NCI-H460 (cell line): ENCODE data around the gene CD200. TPM values are rescaled to one million over a fixed set of nuclear protein-coding genes. Genes with fewer than 3 reads are reported as not detected.
"Not testable (repeated sequence)": the region's sequence is repeated elsewhere in the genome, so short reads cannot be mapped to it uniquely, and the experiment has no call there.

Experiments
- DNase-seq: peaks from one replicate; pipeline ENCODE4 v3.0.0-alpha.2; 2016; ENCODE audit warnings: low read depth; ENCODE audit errors: extremely low read depth
- total RNA-seq: library from RNA; depleted of rRNA; stranded (reverse); fragments of >200 nt; shearing (Covaris generic); gene quantifications from 2 replicates; pipeline ENCODE4 v1.2.3, GENCODE V29; 2014

Gene CD200
- total RNA-seq, 1 experiment from 2014 or later, result not detected

DNA sequence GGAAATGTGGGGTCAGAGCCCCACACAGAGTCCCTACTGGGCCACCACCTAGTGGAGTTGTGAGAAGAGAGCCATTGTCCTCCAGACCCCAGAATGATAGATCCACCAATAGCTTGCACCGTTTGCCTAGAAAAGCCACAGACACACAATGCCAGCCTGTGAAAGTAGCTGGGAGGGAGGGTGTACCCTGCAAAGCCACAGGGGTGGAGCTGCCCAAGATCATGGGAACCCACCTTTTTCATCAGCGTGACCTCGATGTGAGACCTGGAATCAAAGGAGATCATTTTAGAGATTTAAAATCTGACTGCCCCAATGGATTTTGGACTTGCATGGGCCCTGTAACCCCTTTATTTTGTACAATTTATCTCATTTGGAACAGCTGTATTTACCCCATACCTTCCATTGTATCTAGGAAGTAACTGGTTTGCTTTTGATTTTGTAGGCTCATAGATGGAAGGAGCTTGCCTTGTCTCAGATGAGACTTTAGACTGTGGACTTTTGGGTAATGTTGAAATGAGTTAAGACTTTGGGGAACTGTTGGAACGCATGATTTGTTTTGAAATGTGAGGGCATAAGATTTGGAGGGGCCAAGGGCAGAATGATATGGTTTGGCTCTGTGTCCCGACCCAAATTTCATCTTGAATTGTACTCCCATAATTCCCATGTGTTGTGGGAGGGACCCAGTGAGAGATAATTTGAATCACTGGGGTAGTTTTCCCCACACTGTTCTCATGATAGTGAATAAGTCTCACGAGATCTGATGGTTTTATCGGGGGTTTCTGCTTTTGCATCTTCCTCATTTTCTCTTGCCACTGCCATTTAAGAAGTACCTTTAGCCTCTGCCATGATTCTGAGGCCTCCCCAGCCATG, 49.0 kb downstream of the CD200 start:
- no peak for DNase-seq

DNA sequence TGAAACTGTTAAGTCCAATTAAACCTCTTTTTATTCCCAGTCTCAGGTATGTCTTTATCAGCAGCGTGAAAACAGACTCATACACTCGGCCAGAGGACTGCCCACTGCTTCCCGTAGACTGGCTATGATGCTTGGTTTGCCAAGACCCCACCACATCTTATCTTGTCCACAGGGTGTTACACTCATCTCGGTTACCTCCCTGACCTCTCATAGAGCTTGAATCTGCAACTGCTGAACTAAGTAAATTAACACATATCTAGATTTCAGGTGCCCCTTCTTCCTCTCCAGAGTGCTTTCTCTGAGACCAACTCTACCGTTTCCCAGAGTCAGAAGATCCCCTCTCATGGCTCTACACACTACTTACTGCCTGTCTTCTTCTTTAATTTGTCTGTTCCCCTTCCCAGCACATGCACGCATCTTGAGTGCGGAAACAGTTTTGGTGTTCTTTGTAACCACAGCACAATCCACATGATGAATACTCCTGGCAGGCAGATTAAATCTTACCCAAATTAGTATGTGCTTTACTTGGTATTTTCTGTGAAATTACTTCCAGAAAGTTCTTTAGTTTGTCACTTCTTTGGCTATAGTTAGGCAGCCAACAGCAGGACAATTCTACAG, 49.7 kb downstream of the CD200 start:
- no peak for DNase-seq

DNA sequence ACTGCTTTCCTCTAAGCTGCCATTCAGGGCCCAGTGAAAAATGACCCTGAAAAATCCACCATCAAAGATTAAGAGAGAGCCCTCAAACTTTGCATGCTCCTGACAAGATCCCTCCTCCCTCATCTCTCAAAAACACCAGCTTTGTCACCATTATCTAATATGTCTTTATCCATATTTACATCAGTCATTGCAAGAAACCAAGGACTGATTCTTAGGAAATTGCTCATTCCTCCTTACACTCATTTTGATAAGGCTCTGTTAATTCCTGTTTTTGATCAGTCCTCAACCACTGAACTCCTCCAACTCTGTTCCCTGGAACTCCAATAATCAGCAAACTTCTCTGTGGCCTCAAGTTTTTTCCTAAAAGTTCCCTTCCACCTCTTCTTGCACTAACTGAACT, 51.8 kb downstream of the CD200 start:
- no peak for DNase-seq

DNA sequence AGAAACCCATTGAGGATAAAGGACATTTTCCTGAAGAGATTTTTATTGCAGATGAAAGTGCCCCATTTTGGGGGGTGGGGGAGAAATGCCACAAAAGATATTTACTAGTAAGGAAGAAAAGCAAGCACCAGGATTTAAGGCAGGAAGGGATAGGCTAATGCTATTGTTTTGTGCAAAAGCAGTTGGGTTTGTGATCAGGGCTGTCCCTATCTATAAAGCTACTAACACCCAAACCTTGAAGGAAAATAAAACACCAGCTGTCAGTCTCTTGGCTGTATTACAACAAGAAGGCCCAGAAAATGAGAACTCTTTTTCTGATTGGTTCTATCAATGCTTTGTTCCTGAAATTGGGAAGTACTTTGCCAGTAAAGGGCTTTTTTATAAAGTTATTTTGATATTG, 56.0 kb downstream of the CD200 start:
- no peak for DNase-seq

DNA sequence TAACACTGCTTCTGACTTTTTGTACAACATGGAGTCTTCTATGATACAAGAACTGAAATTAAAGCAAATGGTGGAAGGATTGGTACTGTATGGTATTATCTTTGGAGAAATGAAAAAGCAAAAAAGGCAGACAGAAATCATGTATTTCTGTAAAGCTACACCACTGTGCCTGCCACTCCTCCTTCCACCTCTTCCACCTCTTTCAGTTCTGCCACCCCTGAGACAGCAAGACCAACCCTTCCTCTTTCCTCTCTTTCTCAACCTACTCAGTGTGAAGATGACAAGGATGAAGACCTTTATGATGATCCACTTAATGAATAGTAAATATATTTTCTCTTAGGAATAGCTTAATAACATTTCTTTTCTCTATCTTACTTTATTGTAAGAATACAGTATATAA, 57.0 kb downstream of the CD200 start:
- DNase-seq, result no peak

DNA sequence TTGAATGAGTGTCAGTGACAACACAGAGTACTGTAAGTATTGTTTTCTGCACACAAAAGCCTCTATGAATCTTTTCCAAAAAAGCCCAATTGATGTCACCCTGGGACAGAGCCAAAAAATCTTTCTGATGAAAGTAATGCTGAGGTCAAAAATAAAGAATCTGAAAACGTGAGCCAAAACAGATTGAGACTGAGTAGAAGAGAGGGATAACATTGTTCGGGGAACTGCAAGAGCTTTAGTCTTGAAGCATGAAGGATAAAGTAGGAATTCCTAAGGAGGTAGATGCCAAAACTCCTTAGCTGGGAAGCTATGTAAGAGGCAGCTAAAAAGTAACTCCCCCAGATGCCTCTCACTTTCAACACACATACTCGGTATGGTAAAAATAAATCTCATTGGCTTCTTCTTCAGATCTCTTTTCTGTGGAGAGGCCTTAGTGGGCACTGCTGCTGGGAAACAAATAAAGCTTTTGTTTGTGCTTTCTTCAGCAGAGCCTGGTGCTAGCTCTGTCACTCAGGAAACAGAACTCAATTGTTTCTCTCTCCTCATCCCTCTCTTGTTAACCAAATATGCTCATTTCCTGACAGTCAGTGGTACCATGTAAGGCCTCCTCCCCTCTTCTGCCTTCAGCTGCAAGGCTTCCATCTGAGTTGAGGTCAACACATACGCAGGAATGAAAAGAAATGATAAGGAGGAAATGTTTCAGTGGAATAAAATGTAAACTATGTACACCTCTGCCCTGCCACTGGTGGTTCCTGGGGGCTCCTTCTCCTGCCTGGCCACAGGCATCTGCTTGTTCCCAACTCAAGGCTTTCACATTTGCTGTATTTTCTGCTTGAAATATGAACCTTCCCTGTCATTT, 58.1 kb downstream of the CD200 start:
- DNase-seq, result no peak

DNA sequence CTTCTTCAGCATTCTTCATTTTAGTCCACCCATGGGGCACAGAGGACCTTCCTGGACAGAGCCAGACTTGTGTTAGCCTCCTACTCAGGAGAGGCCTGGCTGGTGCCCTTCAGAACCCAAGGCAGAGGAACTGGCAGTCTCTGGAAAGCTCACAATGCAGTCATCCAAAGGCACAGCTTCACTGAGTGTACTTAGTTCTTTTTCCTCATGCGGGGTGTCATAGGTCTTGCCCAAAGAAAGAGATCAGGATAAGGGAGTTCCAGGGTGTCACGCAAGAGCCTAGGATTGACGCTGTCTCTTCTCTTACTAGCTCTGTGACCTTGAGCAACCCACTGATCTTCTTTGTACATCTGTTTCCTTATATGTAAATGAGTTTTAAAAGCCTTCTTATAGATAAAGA, 58.7 kb downstream of the CD200 start:
- DNase-seq, result no peak

DNA sequence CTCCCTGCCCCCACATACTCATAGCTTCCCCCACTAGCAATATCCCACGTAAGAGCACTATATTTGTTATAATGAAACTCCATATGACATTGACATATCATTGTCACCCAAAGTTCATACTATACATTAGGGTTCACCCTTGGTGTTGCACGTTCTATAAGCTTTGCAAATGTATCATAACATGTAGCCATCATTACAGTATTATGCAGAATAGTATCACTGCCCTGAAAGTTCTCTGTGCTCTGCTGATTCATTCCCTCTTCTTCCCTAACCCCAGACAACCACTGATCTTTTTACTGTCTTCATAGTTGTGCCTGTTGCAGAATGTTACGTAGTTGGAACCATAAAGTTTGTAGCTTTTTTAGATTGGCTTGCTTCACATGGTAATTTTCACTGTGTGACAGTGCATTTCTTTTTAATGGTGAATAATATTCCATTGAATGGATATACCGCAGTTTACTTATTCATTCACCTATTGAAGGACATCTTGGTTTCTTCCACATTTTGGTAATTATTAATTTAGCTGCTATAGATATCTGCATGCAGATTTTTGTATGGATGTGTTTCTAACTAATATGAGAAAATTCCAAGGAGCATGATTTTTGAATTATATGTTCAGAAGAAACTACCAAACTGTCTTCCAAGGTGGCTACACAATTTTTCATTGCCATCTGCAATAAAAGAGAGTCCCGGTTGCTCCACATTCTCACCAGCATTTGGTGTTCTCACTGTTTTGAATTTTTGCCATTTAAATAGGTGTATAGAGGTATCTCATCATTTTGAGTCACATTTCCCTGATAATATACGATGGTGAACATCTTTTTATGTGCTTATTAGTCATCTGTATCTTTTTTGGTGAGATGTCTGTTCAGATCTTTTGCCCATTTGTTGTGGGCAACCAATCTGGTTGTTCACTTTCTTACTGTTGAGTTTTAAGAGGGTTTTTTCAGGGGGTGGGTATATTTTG, 59.7 kb downstream of the CD200 start:
- no peak for DNase-seq

DNA sequence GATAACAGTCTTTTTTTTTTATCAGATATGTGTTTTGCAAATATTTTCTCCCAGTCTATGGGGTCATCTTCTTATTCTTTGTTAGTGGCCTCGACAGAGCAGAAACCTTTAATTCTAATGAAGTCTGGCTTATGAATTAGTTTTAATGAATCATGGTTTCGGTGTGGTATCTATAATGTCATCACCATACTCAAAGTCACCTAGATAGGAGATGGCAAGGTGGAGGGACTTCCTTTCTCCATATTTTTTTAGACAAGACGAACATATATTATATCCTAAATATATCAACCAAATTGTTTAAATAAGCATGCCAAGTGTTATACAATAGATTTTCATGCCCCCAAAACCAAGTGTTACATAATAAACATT, 60.4 kb downstream of the CD200 start:
- no peak for DNase-seq

DNA sequence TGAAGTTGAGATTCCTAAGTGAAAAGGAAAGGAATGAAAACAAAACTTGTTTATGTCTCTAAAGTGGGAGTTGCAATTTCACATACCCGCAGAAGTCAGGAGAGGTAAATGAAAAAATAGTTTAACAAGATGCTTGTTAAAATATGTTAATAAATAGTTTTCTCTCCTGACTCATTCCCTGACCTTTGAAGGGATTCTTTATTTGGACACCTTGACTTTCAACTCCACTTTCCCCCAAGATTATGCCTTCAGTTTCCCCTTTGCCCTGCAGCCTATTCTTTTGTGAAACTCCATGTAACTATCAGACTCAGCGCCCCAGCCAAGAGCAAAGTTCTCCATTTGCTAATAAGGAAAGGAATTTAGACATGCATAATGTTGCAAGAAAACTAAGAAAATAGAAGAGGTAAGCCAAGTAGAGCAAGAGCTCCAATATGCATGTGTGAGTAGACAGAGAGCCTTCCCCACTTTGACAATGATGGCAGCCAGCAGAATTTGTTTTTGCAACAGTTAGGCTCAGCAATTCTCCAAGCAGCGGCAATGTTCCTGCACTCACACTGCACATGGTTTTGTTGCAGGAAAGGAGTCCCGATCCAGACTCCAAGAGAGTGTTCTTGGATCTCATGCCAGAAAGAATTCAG, 61.2 kb downstream of the CD200 start:
- no peak for DNase-seq

DNA sequence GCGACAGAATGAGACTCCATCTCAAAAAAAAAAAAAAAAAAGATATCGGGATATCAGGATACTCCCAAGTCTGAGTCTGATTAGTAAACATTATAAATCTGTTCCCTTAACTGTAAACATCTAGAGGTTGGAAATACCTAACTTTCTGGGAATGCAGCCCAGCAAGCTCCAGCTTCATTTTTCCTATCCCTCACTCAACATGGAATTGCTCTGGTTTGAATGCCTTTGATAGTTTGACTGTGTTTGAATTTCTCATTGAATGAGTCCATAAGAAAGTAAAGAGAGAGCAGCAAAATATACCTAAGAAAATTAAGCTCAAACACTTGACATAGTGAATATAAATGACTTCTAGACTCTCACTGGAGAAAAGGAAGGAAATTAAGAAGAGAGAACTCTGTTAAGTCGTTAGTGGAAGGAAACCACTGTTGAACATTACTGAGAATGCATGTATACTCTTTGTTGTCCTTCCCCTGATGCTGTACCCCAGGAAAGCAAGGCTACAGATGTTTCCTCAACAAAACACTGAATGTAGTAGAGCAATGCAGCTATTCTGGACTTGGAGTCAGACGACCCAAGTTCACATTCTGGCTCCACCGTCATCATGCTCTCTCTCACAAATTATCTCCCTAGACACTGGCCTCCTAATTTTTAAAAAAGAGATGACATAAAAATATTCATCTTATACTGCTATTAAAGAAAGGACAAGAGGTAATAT, 62.4 kb downstream of the CD200 start:
- DNase-seq, result no peak

DNA sequence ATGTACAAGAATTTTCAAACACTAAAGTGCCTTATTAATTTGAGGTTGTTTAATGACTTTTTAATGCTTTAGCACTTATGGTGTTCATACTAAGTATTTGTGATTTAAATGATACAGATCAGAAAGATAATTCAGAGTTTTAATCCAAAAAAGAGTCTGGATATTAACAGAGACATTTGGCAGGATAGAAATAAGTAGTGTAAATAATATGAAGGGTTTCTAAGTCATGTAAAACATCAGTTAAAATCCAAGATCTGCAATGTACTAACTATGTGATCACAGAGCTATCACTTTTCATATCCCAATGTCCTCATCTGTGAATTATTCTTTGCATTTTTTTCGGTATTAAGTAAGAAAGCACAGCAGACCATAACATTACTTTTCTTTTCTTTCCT, 62.9 kb downstream of the CD200 start:
- DNase-seq, result no peak

DNA sequence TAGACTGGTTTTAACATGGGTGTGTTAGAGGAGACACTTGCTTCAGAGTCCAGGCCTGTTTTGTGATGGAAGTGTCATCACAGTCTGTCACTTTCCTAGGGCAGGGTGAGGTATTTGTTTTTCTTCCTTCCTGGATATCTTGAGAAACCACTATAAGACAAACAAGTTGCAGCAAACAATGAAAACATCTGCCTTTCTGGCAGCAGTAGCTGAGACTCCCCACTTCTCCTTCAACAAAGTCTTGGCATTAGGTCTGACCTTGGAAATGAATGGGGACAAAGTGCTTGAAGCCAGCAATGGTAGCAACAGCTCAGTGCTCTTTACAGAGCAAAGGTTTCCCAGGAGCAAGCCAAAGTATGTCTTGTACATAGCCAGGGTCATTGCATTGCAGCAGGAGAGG, 64.6 kb downstream of the CD200 start:
- no peak for DNase-seq

DNA sequence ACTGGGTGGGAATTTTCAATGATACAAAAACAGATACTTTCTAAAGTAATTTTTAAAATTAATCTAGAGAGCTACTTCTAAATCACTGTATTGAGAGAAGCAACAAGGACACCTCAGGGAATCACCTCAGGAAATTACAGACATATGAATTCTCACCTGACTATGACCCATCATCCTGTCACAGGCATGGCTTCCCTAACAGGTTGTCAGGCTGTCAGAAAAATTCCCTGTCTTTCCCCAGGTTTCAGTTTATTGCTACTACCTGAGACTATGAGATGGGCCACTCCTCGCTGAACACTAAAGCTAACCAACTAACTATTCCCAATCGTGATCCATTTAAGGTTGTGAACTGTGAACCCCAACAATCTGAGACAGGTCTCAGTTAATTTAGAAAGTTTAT, 66.1 kb downstream of the CD200 start:
- DNase-seq, result no peak

DNA sequence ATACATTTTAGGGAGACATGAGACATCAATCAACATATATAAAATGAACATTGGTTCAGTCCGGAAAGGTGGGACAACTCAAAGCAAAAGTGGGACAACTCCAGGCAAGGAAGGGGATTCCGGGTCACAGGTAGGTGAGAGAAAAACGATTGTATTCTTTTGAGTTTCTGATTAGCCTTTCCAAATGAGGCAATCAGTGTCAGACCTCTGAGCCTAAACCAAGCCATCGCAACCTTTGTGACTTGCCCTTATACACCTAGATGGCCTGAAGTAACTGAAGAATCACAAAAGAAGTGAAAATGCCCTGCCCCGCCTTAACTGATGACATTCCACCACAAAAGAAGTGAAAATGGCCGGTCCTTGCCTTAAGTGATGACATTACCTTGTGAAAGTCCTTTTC, 66.6 kb downstream of the CD200 start:
- DNase-seq, result not testable (repeated sequence)

DNA sequence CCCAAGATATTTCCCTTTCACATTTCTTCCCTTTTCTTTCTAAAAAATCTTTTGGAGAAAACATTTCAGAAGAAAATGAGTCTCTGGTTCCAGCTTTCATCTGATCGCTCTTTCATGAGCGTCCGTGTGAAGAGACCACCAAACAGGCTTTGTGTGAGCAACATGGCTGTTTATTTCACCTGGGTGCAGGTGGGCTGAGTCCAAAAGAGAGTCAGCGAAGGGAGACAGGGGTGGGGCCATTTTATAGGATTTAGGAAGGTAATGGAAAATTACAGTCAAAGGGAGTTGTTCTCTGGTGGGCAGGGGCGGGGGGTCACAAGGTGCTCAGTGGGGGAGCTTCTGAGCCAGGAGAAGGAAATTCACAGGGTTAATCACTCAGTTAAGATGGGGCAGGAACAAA, 67.4 kb downstream of the CD200 start:
- DNase-seq, result not testable (repeated sequence)

DNA sequence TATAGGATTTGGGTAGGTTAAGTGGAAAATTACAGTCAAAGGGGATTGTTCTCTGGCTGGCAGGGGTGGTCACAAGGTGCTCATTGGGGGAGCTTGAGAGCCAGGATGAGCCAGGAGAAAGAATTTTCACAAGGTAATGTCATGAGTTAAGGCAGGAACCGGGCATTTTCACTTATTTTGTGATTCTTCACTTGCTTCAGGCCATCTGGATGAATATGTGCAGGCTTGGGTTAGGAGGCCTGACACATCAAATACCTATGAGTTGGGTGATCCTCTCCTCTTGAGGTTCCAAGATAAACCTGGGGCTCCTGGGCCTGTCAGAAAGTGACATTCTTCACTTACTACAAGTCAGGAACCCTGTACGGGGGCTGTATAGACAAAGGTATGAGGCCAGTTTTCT, 68.7 kb downstream of the CD200 start:
- no peak for DNase-seq

DNA sequence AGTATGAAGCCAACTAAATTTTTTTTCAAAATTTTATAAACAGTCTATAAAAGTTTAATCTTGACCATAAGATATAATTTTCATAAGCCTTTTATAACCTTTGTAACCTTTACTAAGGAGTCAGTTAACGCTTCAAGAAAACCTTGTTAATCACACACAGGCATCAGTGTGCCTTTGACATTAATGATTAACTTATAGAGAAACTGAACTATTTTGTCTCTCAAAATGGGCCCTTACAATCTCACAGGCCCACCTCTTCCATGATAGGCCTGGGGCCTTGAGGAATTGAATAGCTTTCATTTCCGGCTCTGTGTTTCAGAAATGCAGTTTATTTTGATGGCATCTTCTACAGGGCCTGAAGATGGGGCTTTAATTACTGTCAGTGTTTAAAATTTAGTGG, 70.1 kb downstream of the CD200 start:
- no peak for DNase-seq

DNA sequence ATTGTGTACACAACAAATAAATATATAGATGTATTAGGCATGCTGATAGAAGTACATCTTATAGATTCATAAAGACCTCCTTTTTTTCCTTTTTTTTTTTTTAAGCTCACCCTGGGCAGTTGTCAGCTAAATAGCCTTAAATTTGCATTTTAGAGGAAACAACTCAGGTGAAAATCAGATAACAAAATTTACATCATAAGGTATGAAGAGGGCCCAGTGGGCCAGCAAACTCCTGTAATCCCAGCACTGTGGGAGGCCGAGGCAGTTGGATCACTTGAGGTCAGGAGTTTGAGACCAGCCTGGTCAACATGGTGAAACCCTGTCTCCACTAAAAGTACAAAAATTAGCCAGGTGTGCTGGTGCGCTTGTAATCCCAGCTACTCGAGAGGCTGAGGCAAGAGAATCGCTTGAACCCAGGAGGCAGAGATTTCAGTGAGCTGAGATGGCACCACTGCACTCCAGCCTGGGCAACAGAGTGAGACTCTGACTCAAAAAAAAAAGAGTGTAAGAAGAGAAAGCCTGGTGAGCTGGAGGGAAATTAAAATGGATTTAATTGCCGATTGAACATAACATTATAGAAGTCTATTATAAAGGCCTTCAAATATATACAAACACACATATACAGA, 72.1 kb downstream of the CD200 start:
- DNase-seq, result not testable (repeated sequence)
